Kidney (tissue), 14 donors: ENCODE data around the gene RAPGEF6. TPM values are rescaled to one million over a fixed set of nuclear protein-coding genes. Genes with fewer than 3 reads are reported as not detected.
A peak's percentile ranks its signal among the peaks of the same experiment; 100 is the strongest.

ENCODE experiments used
- DNase-seq, 5 donors: peaks; one replicate each; pipeline ENCODE4 v3.0.0-alpha.2; 2013 to 2020
- FAIRE-seq: peaks from 2 replicates; lab custom pipeline; 2012; peaks lifted over from hg19 to GRCh38; lab: Jason Lieb, UNC
- H3K27ac ChIP-seq, 2 donors: one replicate each; pipeline ENCODE4 v1.7.0; 2013; ENCODE audit warnings: low read depth in 2 of 2, low read length in 2 of 2, inconsistent platforms in 1 of 2
- H3K27me3 ChIP-seq: one replicate; pipeline ENCODE4 v1.7.1; 2013; ENCODE audit warnings: low read length, inconsistent platforms; ENCODE audit not compliant: control insufficient read depth, insufficient read depth
- H3K36me3 ChIP-seq, 3 donors: one replicate each; pipeline versions ENCODE4 v1.7.0 to v1.7.1; 2013; ENCODE audit warnings: low read length in 3 of 3, control low read depth in 1 of 3, inconsistent platforms in 1 of 3; ENCODE audit not compliant: insufficient read depth in 3 of 3, control insufficient read depth in 2 of 3
- H3K4me1 ChIP-seq, 3 donors: one replicate each; pipeline versions ENCODE4 v1.7.0 to v1.7.1; 2013; ENCODE audit warnings: low read length in 3 of 3, inconsistent platforms in 1 of 3, low read depth in 1 of 3; ENCODE audit not compliant: control insufficient read depth in 2 of 3, insufficient read depth in 2 of 3
- H3K4me3 ChIP-seq, 3 donors: one replicate each; pipeline versions ENCODE4 v1.7.0 to v1.8.1; 2013; ENCODE audit warnings: low read length in 3 of 3, control low read depth in 1 of 3, inconsistent platforms in 1 of 3
- H3K9ac ChIP-seq, 3 donors: one replicate each; pipeline versions ENCODE4 v1.7.0 to v1.7.1; 2013; ENCODE audit warnings: low read length in 3 of 3, control low read depth in 1 of 3, inconsistent platforms in 1 of 3
- H3K9me3 ChIP-seq, 3 donors: one replicate each; pipeline versions ENCODE4 v1.7.0 to v1.7.1; 2013; ENCODE audit warnings: low read length in 3 of 3, control low read depth in 1 of 3, inconsistent platforms in 1 of 3; ENCODE audit not compliant: control insufficient read depth in 2 of 3, insufficient read depth in 1 of 3
- intact Hi-C: fragments of 100-400 bp; cut with DNase I; formaldehyde crosslinking; loops from one replicate; pipeline ENCODE4 v1.11.1; 2022
- polyA plus RNA-seq: library from polyadenylated mRNA; stranded (reverse); fragments of 350-450 nt; fragmentation: Illumina TruSeq; extraction: RNeasy Lipid Tissue Mini Kit (QIAGEN cat#74804); gene quantifications from one replicate; pipeline ENCODE4 v1.2.3, GENCODE V29; 2014; ENCODE audit warnings: low read depth, low replicate concordance; ENCODE audit not compliant: insufficient read depth
- total RNA-seq: library from RNA; stranded (reverse); fragmentation: NEBNext Ultra II Directional; extraction: Animal tissue kit (Norgen Biotek cat#: 25700); gene quantifications from one replicate; pipeline ENCODE4 v1.2.1, GENCODE V29; 2021
- TF ChIP-seq, protein P1 (sequence below): IDR thresholded peaks from 3 replicates; pipeline ENCODE4 v1.5.1; 2012; ENCODE audit warnings: mild to moderate bottlenecking, moderate library complexity, borderline replicate concordance; ENCODE audit not compliant: insufficient read depth; ENCODE audit errors: extremely low read depth
- donor health status: control.
- donor health status: control.
- donor health status: control.
- donor health status: control.
- donor health status: control.
- donor health status: DM: yes; HTN: yes; CAD: no.
- donor health status: Normal renal cell carcinoma (clear cell type).

Gene RAPGEF6
- total and polyA plus RNA-seq, 2 donors from 2014 or later, result 1.8 to 28.6 TPM

DNA sequence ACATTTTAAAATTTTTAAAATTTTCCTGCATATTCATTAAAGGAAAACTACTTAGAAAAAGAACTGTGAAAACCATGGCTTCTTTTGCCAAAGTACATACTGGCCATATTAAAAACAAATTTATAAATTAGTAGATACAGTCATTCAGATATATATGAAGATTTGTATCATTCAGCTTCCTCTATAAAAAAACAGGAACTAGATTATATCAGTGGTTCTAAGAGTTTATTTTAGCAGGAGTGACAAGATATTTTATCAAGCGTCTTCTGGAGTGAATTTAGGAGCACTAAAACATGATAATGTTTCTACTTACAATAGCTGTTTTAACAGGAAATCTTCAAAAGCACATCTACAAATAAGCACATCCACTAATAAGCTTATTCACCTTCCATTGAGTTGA lies 171.4 kb downstream of the RAPGEF6 start:
- H3K4me3 ChIP-seq, result no peak overlapping the region
- H3K36me3 ChIP-seq, result peaks cover 0 to 5% (median 0%) of the 10 kb centered on the region in 3 donors
- intact Hi-C loops, result no loop called here
- H3K4me1 ChIP-seq, result no peaks in the 10 kb centered on the region
- TF ChIP-seq, protein P1, sequence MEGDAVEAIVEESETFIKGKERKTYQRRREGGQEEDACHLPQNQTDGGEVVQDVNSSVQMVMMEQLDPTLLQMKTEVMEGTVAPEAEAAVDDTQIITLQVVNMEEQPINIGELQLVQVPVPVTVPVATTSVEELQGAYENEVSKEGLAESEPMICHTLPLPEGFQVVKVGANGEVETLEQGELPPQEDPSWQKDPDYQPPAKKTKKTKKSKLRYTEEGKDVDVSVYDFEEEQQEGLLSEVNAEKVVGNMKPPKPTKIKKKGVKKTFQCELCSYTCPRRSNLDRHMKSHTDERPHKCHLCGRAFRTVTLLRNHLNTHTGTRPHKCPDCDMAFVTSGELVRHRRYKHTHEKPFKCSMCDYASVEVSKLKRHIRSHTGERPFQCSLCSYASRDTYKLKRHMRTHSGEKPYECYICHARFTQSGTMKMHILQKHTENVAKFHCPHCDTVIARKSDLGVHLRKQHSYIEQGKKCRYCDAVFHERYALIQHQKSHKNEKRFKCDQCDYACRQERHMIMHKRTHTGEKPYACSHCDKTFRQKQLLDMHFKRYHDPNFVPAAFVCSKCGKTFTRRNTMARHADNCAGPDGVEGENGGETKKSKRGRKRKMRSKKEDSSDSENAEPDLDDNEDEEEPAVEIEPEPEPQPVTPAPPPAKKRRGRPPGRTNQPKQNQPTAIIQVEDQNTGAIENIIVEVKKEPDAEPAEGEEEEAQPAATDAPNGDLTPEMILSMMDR, result no peak
- no peak overlapping the region for H3K9ac ChIP-seq
- no peak overlapping the region for H3K27ac ChIP-seq
- H3K27me3 ChIP-seq, result no peaks in the 10 kb centered on the region
- FAIRE-seq (no peak), DNase-seq (no peak)
- no peaks in the 10 kb centered on the region for H3K9me3 ChIP-seq

DNA sequence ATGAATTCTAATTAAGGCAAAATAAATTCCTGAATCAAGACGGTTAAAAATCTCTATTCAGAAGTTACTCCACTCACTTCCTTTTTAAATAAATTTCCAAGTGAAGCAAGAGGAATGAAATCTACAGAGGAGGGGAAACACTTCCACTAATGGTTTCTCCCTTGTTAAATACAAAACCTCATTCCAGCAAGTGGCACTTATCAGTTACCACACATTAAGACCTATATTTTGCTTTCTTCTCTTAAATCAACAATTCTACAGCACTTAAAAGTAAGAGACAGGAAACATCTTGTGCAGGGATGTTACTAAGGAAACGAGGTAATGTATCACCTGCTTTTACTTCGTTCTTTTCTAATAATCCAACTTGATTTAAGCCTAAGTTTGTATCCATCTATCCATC lies 172.6 kb downstream of the RAPGEF6 start:
- Histone ChIP-seq H3K27me3 (no peaks in the 10 kb centered on the region), H3K36me3 (peaks cover 0 to 5% (median 0%) of the 10 kb centered on the region in 3 donors), H3K27ac (no peak overlapping the region), H3K4me1 (no peaks in the 10 kb centered on the region), H3K9ac (no peak overlapping the region), H3K9me3 (no peaks in the 10 kb centered on the region), H3K4me3 (no peak overlapping the region)
- no peak for FAIRE-seq
- intact Hi-C loops, result no loop called here
- DNase-seq, result no peak
- TF ChIP-seq, protein P1, result no peak

DNA sequence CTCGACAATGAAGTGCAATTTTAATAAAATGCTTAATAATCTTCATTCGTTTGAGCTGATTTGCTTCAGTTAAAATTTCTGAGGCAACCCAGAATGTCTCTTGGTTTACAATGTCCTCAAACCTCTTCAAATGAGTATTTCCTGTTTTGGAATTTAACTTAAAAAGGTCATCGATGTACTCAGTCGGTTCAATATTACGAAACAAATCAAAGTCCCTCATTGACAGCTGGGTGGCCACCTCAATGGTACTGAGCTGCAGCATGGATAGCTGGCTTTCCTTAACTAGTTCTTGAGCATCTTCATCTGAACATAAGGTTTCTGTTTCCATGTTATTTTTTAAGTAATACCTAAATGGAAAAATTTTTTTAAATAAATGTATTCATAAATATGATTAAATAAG lies 173.3 kb downstream of the RAPGEF6 start:
- intact Hi-C loops, result no loop called here
- TF ChIP-seq, protein P1, result no peak
- H3K27me3 ChIP-seq, result no peaks in the 10 kb centered on the region
- peaks cover 0 to 5% (median 0%) of the 10 kb centered on the region in 3 donors for H3K36me3 ChIP-seq
- FAIRE-seq (no peak), DNase-seq (no peak)
- H3K4me3 ChIP-seq, result no peak overlapping the region
- no peaks in the 10 kb centered on the region for H3K9me3 ChIP-seq
- H3K4me1 ChIP-seq, result no peaks in the 10 kb centered on the region
- H3K27ac ChIP-seq, result no peak overlapping the region
- no peak overlapping the region for H3K9ac ChIP-seq

DNA sequence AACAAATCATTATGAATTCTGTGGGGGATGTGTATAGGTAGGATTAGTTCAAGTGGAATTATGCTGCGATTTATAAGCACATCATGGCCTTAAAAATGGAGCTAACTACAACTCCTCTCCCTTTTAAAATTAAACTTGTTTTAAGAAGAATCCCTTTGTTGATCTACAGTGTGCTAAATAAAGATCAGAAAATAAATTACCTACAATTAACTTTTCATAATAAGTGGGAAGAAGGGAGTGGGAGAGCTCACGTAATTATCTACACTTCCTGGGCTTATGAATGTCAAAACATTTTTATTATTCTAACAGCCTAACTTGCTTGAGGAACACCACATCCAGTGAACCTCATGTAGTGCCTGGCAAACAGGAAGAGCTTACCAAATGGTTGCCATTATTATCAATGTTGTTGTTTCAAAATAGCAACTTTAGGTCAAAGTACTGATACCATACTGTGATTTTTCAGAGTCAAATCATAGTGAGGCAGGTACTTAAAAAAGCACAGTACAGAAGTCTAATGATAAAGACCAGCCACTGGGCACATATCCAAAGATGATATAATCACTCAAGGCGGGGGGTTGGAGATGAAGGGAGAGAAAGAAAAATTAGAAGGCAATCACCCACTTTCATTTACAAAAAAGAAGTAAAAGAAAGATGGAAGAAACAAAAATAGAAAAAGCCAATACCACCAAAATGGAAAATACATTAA lies 174.0 kb downstream of the RAPGEF6 start:
- Histone ChIP-seq H3K27me3 (no peaks in the 10 kb centered on the region), H3K27ac (no peak overlapping the region), H3K4me3 (no peak overlapping the region), H3K4me1 (no peaks in the 10 kb centered on the region), H3K9me3 (no peaks in the 10 kb centered on the region), H3K9ac (no peak overlapping the region), H3K36me3 (peaks cover 0 to 5% (median 0%) of the 10 kb centered on the region in 3 donors)
- peak in 1 of 5 donors; percentile 1 for DNase-seq
- TF ChIP-seq, protein P1, result no peak
- intact Hi-C loops, result no loop called here
- no peak for FAIRE-seq
